PC-3 (cell line): Measurements from ENCODE around the gene ATP8A1. TPM values are rescaled to one million over a fixed set of nuclear protein-coding genes. Genes with fewer than 3 reads are reported as not detected.
A peak's percentile ranks its signal among the peaks of the same experiment; 100 is the strongest.

Source experiments
- ATAC-seq: fragments of 200-7000 bp; cut with Tn5 transposase; 2 replicates; pipeline ENCODE4 v1.9.1; 2020; ENCODE audit warnings: mild to moderate bottlenecking, moderate library complexity
- BruUV-seq: library from RNA; stranded (reverse); fragments of 400-500 nt; replicated peaks from 2 replicates; lab custom pipeline; 2021; lab: Mats Ljungman, UMichigan
- CTCF ChIA-PET: fragments of 300-600 bp; sonication (Branson Sonifier 250); formaldehyde crosslinking; loops from one replicate; lab custom pipeline; 2022; ENCODE audit warnings: antibody characterized with exemption; lab: Charles Lee
- POLR2A ChIA-PET: fragments of 300-600 bp; sonication (Branson Sonifier 250); formaldehyde crosslinking; loops from one replicate; lab custom pipeline; 2022; ENCODE audit warnings: antibody characterized with exemption; ENCODE audit not compliant: unreplicated experiment; lab: Charles Lee
- DNase-seq: peaks from one replicate; pipeline ENCODE4 v3.0.0-alpha.2; 2015
- H2AFZ ChIP-seq: fragments of 300-600 bp; sonication (generic); 2 replicates; pipeline ENCODE4 v1.6.0; 2016; ENCODE audit warnings: antibody characterized with exemption, low read length
- H3F3A ChIP-seq: fragments of 300-600 bp; sonication (generic); one replicate; pipeline ENCODE4 v1.6.0; 2017; ENCODE audit warnings: antibody characterized with exemption, low read length, control low read depth, mild to moderate bottlenecking; ENCODE audit not compliant: unreplicated experiment
- H3K27ac ChIP-seq: fragments of 300-600 bp; sonication (generic); 2 replicates; pipeline ENCODE4 v1.5.1; 2016; ENCODE audit warnings: mild to moderate bottlenecking, low read length
- H3K27me3 ChIP-seq: fragments of 300-600 bp; sonication (generic); 2 replicates; pipeline ENCODE4 v1.6.1; 2016; ENCODE audit warnings: low read length, mixed read lengths
- H3K36me3 ChIP-seq: fragments of 300-600 bp; sonication (generic); 2 replicates; pipeline ENCODE4 v1.6.1; 2016; ENCODE audit warnings: low read depth, mixed run types, low read length, mixed read lengths
- H3K4me1 ChIP-seq: fragments of 300-600 bp; sonication (generic); 2 replicates; pipeline ENCODE4 v1.5.1; 2016; ENCODE audit warnings: low read length; ENCODE audit not compliant: insufficient read depth
- H3K4me2 ChIP-seq: fragments of 300-600 bp; sonication (generic); 2 replicates; pipeline ENCODE4 v1.6.0; 2016; ENCODE audit warnings: low read length
- H3K4me3 ChIP-seq: fragments of 300-600 bp; sonication (generic); 2 replicates; pipeline ENCODE4 v1.5.1; 2016; ENCODE audit warnings: mild to moderate bottlenecking, low read length, mixed read lengths
- H3K79me2 ChIP-seq: fragments of 300-600 bp; sonication (generic); 2 replicates; pipeline ENCODE4 v1.6.1; 2017; ENCODE audit warnings: low read length, mixed read lengths
- H3K9ac ChIP-seq: fragments of 300-600 bp; sonication (generic); 2 replicates; pipeline ENCODE4 v1.6.0; 2016; ENCODE audit warnings: mild to moderate bottlenecking, low read length
- H3K9me2 ChIP-seq: fragments of 300-600 bp; sonication (generic); replicated peaks from 2 replicates; pipeline ENCODE4 v1.6.1; 2016; ENCODE audit warnings: mixed run types, low read length, mixed read lengths
- H3K9me3 ChIP-seq: fragments of 300-600 bp; sonication (generic); 2 replicates; pipeline ENCODE4 v1.6.1; 2016; ENCODE audit warnings: low read length, mixed read lengths
- H4K20me1 ChIP-seq: fragments of 300-600 bp; sonication (generic); 2 replicates; pipeline ENCODE4 v1.6.1; 2016; ENCODE audit warnings: low read length, mixed read lengths
- CTCF ChIP-seq: fragments of 300-600 bp; sonication (generic); conservative IDR thresholded peaks from 2 replicates; pipeline ENCODE4 v1.5.1; 2017; ENCODE audit warnings: antibody characterized with exemption, low read depth, mild to moderate bottlenecking, low read length
- EZH2 ChIP-seq: fragments of 300-600 bp; sonication (generic); IDR thresholded peaks from one replicate; pipeline ENCODE4 v1.6.1; 2017; ENCODE audit warnings: antibody characterized with exemption, mild to moderate bottlenecking, low read length; ENCODE audit not compliant: unreplicated experiment
- EZH2phosphoT487 ChIP-seq: fragments of 300-600 bp; sonication (generic); IDR thresholded peaks from 2 replicates; pipeline ENCODE4 v1.6.1; 2018; ENCODE audit warnings: mild to moderate bottlenecking, antibody characterized with exemption, low read length, borderline replicate concordance
- intact Hi-C: fragments of 100-400 bp; cut with micrococcal nuclease; formaldehyde crosslinking; loops from 2 replicates; pipeline ENCODE4 v1.9.0; 2023
- total RNA-seq: library from RNA; depleted of rRNA; stranded (reverse); fragments of >200 nt; gene quantifications from 2 replicates; pipeline ENCODE4 v1.2.3, GENCODE V29; 2014

ATP8A1 gene
- total RNA-seq, 1 experiment from 2014 or later, result 3.9 TPM

GRCh38 chr4:42658261-42658660 is 1.4 kb upstream of the ATP8A1 start:
- intact Hi-C loops, result loop anchor here (5.0 to 10.0 kb wide), 2 partner anchors 246 to 1663 kb away; no protein-coding TSS in a partner anchor
- Histone ChIP-seq H3K27me3 (no peaks in the 10 kb centered on the region), H3K79me2 (peaks cover 8% of the 10 kb centered on the region; the same call in 1 of the 2 replicates), H3K4me1 (peaks cover 34% of the 10 kb centered on the region), H3K36me3 (no peaks in the 10 kb centered on the region), H3K4me2 (peak overlapping the region; percentile 97), H3K9ac (no peak overlapping the region), H2AFZ (peak overlapping the region; percentile 88; the same call in 1 of the 2 replicates), H3F3A (peaks cover 18% of the 10 kb centered on the region), H4K20me1 (0 out of 2 replicates have a peak, but pooled peaks cover 7% of the 10 kb centered on the region), H3K4me3 (0 out of 2 replicates have a peak overlapping the region, but pooled peaks have one; percentile 84), H3K27ac (no peak overlapping the region), H3K9me3 (no peaks in the 10 kb centered on the region), H3K9me2 (no peaks in the 10 kb centered on the region)
- CTCF ChIA-PET, result no interaction called here
- no peak for DNase-seq
- BruUV-seq, result no TSS peak
- POLR2A ChIA-PET, result no interaction called here
- ATAC-seq, result no peak
- no peak for TF ChIP-seq CTCF
- no peak for TF ChIP-seq EZH2phosphoT487
- TF ChIP-seq EZH2, result no peak

DNA sequence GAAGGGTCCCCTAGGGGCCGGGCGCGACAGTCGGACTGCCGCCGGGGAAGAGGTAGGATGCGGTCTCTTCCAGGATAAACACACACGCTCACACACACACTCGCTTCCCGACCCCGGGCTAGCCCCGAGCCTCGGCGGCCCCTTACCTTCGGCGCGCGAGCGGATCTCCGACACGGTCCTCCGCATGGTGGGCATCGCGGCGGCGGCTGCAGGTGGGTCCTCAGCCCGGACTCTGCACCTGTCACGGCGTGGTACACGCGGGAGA is 294 bp downstream of the ATP8A1 start:
- H2AFZ ChIP-seq, result peak overlapping the region; percentile 64
- CTCF ChIA-PET, result interaction anchor here (0.5 kb wide), 1 partner anchor 377 kb away, joined by 5 read pairs; no protein-coding TSS in a partner anchor
- H3F3A ChIP-seq, result peaks cover 20% of the 10 kb centered on the region
- TF ChIP-seq CTCF (no peak), EZH2 (no peak), EZH2phosphoT487 (no peak)
- H3K27ac ChIP-seq, result no peak overlapping the region
- H3K27me3 ChIP-seq, result no peaks in the 10 kb centered on the region
- H3K4me3 ChIP-seq, result peak overlapping the region; percentile 84
- POLR2A ChIA-PET, result interaction anchor here (0.5 kb wide), 1 partner anchor 98 kb away, joined by 7 read pairs; no protein-coding TSS in a partner anchor
- H3K36me3 ChIP-seq, result no peaks in the 10 kb centered on the region
- 0 out of 2 replicates have a peak, but pooled peaks cover 7% of the 10 kb centered on the region for H4K20me1 ChIP-seq
- DNase-seq (no peak), ATAC-seq (no peak)
- H3K79me2 ChIP-seq, result peaks cover 8% of the 10 kb centered on the region; the same call in 1 of the 2 replicates
- intact Hi-C loops, result loop anchor here (2.0 to 10.0 kb wide), 3 partner anchors 88 to 1662 kb away; no protein-coding TSS in a partner anchor
- no peaks in the 10 kb centered on the region for H3K9me3 ChIP-seq
- H3K9me2 ChIP-seq, result no peaks in the 10 kb centered on the region
- no TSS peak for BruUV-seq
- peak overlapping the region; percentile 56 for H3K9ac ChIP-seq
- H3K4me2 ChIP-seq, result peak overlapping the region; percentile 96
- H3K4me1 ChIP-seq, result peaks cover 39% of the 10 kb centered on the region
